GM18868 (cell line): ENCODE measurements around the gene AGTPBP1.
"Not testable (repeated sequence)": the region's sequence is repeated elsewhere in the genome, so short reads cannot be mapped to it uniquely, and the experiment has no call there.

Experiments
- ATAC-seq: cut with Tn5 transposase; IDR thresholded peaks from one replicate; pipeline ENCODE4 v1.9.1; 2021; ENCODE audit warnings: mild to moderate bottlenecking, moderate library complexity; ENCODE audit not compliant: unreplicated experiment

Gene AGTPBP1

GRCh38 chr9:85723215-85723614, 18.5 kb downstream of the AGTPBP1 start:
- no peak for ATAC-seq

GRCh38 chr9:85719411-85719810, 22.3 kb downstream of the AGTPBP1 start:
- ATAC-seq: not testable (repeated sequence)

GRCh38 chr9:85717818-85718217, 23.9 kb downstream of the AGTPBP1 start:
- not testable (repeated sequence) for ATAC-seq

GRCh38 chr9:85717220-85717619, 24.5 kb downstream of the AGTPBP1 start:
- no peak for ATAC-seq

- peak; percentile 72 for ATAC-seq
These were observed 25.5 kb downstream of the AGTPBP1 start for GRCh38 chr9:85716031-85716877.

GRCh38 chr9:85715587-85715986, 26.2 kb downstream of the AGTPBP1 start:
- peak; percentile 89 for ATAC-seq

GRCh38 chr9:85713897-85714296, 27.9 kb downstream of the AGTPBP1 start:
- ATAC-seq: no peak

- ATAC-seq: no peak
These were observed 37.0 kb downstream of the AGTPBP1 start for GRCh38 chr9:85704744-85705143.

GRCh38 chr9:85703398-85703797, 38.4 kb downstream of the AGTPBP1 start:
- ATAC-seq: no peak

- ATAC-seq: no peak
These were observed 38.9 kb downstream of the AGTPBP1 start for GRCh38 chr9:85702726-85703289.

GRCh38 chr9:85702191-85702590, 39.6 kb downstream of the AGTPBP1 start:
- no peak for ATAC-seq

- ATAC-seq: no peak
These were observed 41.4 kb downstream of the AGTPBP1 start for GRCh38 chr9:85700330-85700729.

- ATAC-seq: no peak
These were observed 53.4 kb downstream of the AGTPBP1 start for GRCh38 chr9:85688361-85688760.

GRCh38 chr9:85685081-85685480, 56.7 kb downstream of the AGTPBP1 start:
- no peak for ATAC-seq

- ATAC-seq: no peak
These were observed 65.0 kb downstream of the AGTPBP1 start for GRCh38 chr9:85676790-85677189.

GRCh38 chr9:85667374-85667773, 74.4 kb downstream of the AGTPBP1 start:
- no peak for ATAC-seq

GRCh38 chr9:85666086-85666485, 75.7 kb downstream of the AGTPBP1 start:
- ATAC-seq: no peak

GRCh38 chr9:85662573-85662972, 79.2 kb downstream of the AGTPBP1 start:
- no peak for ATAC-seq

- ATAC-seq: no peak
These were observed 83.0 kb downstream of the AGTPBP1 start for GRCh38 chr9:85658716-85659115.

GRCh38 chr9:85653153-85653552, 88.6 kb downstream of the AGTPBP1 start:
- no peak for ATAC-seq

- ATAC-seq: peak; percentile 96
These were observed 94.2 kb downstream of the AGTPBP1 start for GRCh38 chr9:85647571-85647970.

- no peak for ATAC-seq
These were observed 95.7 kb downstream of the AGTPBP1 start for GRCh38 chr9:85645909-85646627.
